DOHH2 (cell line): ENCODE results near the gene PPP4R4.

Experiments used
- EZH2phosphoT487 ChIP-seq: fragments of 200-600 bp; sonication (generic); IDR thresholded peaks from 2 replicates; pipeline ENCODE4 v1.6.1; 2017; ENCODE audit warnings: borderline replicate concordance, mild to moderate bottlenecking, antibody characterized with exemption, low read length, moderate library complexity, mixed read lengths
- TF ChIP-seq, protein P1 (sequence below): fragments of 200-600 bp; sonication (generic); IDR thresholded peaks from one replicate; pipeline ENCODE4 v1.5.1; 2014; ENCODE audit warnings: antibody characterized with exemption, mild to moderate bottlenecking, low read depth, low read length; ENCODE audit not compliant: poor library complexity, severe bottlenecking

DNA sequence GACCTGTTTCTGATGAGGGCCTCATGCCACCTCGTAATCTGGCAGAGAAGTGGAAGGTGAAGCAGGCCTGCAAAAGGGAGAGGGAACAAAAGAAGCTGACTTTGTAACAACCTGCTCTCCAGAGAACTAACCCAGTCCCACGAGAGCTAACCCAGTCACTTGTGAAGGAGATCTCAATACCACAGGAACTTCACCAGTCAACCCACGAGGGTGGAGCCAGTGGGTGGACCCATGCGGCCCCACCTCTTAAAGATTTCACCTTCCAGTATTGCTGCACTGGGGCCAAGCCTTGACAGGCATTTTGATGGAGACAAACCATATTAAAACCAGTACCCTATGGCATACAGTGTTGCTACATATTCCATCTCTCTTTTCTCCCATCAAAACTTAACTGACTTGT lies 63.9 kb downstream of the PPP4R4 start:
- no peak for TF ChIP-seq EZH2phosphoT487
- TF ChIP-seq, protein P1, sequence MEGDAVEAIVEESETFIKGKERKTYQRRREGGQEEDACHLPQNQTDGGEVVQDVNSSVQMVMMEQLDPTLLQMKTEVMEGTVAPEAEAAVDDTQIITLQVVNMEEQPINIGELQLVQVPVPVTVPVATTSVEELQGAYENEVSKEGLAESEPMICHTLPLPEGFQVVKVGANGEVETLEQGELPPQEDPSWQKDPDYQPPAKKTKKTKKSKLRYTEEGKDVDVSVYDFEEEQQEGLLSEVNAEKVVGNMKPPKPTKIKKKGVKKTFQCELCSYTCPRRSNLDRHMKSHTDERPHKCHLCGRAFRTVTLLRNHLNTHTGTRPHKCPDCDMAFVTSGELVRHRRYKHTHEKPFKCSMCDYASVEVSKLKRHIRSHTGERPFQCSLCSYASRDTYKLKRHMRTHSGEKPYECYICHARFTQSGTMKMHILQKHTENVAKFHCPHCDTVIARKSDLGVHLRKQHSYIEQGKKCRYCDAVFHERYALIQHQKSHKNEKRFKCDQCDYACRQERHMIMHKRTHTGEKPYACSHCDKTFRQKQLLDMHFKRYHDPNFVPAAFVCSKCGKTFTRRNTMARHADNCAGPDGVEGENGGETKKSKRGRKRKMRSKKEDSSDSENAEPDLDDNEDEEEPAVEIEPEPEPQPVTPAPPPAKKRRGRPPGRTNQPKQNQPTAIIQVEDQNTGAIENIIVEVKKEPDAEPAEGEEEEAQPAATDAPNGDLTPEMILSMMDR: no peak
